ENCODE measurements around the gene PDCD4. TPM values are rescaled to one million over a fixed set of nuclear protein-coding genes. Genes with fewer than 3 reads are reported as not detected.

The PDCD4 gene
- total and polyA plus RNA-seq, 9 of the 15 experiments (the other 6 are each of a cell fraction or from before 2014, with no cell fraction given), result 12.9 to 44.1 (median 33.7) TPM

GRCh38 chr10:110870823-110871297, 868 bp upstream of the PDCD4 start:
- H3K4me3 ChIP-seq, result peak overlapping the region; percentile 64; the same call in 1 of the 2 replicates
- WGBS (ENCODE audit: insufficient coverage, low coverage, missing lambda C conversion rate), result 32% methylated on average over 12 of the region's 13 CpGs
- peaks cover 32% of the 10 kb centered on the region for H3K79me2 ChIP-seq (ENCODE audit: control insufficient read depth, insufficient read depth, low read length)
- H3K9me3 ChIP-seq (replicated peaks; ENCODE audit: control insufficient read depth, insufficient read depth, low read depth, low read length), result no peaks in the 10 kb centered on the region
- H3K36me3 ChIP-seq (ENCODE audit: control insufficient read depth, insufficient read depth, low read length), result 0 out of 3 replicates have a peak, but pooled peaks cover 1% of the 10 kb centered on the region
- POLR2A ChIA-PET, result interaction anchor here (0.9 to 1.5 kb wide), 3 partner anchors 8 to 57 kb away, joined by 3 to 5 read pairs (median 3); no protein-coding TSS in a partner anchor
- in situ Hi-C loops (cut with MboI) (no loop called here), intact Hi-C loops (cut with micrococcal nuclease) (loop anchor here (1.0 to 10.0 kb wide), 4 partner anchors 13 to 256 kb away; no protein-coding TSS in a partner anchor)
- H4K20me1 ChIP-seq (replicated peaks; ENCODE audit: control insufficient read depth, insufficient read depth, low read length), result no peaks in the 10 kb centered on the region
- no TSS peak for BruUV-seq (replicated peaks)
- H3K9me1 ChIP-seq (ENCODE audit: control insufficient read depth, insufficient read depth, low read length), result no peaks in the 10 kb centered on the region
- CTCF ChIA-PET (ENCODE audit: low intra/inter-chr PET ratio), result no interaction called here
- peak in 1 of 4 experiments; percentile 45 for DNase-seq (ENCODE audit: extremely low read depth in 1 of 4, low spot score in 3 of 4)
- H3K27ac ChIP-seq (ENCODE audit: extremely low read depth, low read depth, low read length), result peak overlapping the region; percentile 83
- H2AFZ ChIP-seq (ENCODE audit: low read depth, low read length), result peak overlapping the region; percentile 84
- H3K4me1 ChIP-seq (replicated peaks in 1 of 2; ENCODE audit: control insufficient read depth in 2 of 2, insufficient read depth in 2 of 2, low read length in 2 of 2), result peaks cover 15 to 31% of the 10 kb centered on the region in 2 experiments
- peak overlapping the region; percentile 72 to 89; a peak in 3 of 4 replicates for H3K9ac ChIP-seq (ENCODE audit: insufficient read depth in 1 of 2, low read depth in 2 of 2, low read length in 2 of 2)
- H3K27me3 ChIP-seq (ENCODE audit: control insufficient read depth in 2 of 2, insufficient read depth in 2 of 2, low read length in 2 of 2), result no peaks in the 10 kb centered on the region
- FAIRE-seq, result no peak
- ATAC-seq, result no peak
- H3K4me2 ChIP-seq (ENCODE audit: insufficient read depth, low read length), result peak overlapping the region; percentile 84
- TF ChIP-seq ZNF583 (CRISPR knock-in tag; IDR thresholded peaks at IDR 0.05) (no peak), ZNF175 (CRISPR knock-in tag; IDR thresholded peaks at IDR 0.05; ENCODE audit: low read depth) (0 out of 2 replicates have a peak, but pooled peaks have one; percentile 11), DNMT1 (IDR thresholded peaks at IDR 0.05) (no peak), TBP (optimal IDR thresholded peaks at IDR 0.05; ENCODE audit: low read depth, low read length) (peak; percentile 4), GABPA (tag; conservative IDR thresholded peaks at IDR 0.05; ENCODE audit: low read depth) (no peak), MIER1 (IDR thresholded peaks at IDR 0.05; ENCODE audit: low read depth) (no peak), PHF20 (IDR thresholded peaks at IDR 0.05; ENCODE audit: partially characterized antibody) (no peak), SREBF1 (IDR thresholded peaks at IDR 0.05; ENCODE audit: borderline replicate concordance, low read depth, low read length) (no peak), SMARCA4 (IDR thresholded peaks at IDR 0.05) (no peak)
- TF ChIP-seq, protein P1, sequence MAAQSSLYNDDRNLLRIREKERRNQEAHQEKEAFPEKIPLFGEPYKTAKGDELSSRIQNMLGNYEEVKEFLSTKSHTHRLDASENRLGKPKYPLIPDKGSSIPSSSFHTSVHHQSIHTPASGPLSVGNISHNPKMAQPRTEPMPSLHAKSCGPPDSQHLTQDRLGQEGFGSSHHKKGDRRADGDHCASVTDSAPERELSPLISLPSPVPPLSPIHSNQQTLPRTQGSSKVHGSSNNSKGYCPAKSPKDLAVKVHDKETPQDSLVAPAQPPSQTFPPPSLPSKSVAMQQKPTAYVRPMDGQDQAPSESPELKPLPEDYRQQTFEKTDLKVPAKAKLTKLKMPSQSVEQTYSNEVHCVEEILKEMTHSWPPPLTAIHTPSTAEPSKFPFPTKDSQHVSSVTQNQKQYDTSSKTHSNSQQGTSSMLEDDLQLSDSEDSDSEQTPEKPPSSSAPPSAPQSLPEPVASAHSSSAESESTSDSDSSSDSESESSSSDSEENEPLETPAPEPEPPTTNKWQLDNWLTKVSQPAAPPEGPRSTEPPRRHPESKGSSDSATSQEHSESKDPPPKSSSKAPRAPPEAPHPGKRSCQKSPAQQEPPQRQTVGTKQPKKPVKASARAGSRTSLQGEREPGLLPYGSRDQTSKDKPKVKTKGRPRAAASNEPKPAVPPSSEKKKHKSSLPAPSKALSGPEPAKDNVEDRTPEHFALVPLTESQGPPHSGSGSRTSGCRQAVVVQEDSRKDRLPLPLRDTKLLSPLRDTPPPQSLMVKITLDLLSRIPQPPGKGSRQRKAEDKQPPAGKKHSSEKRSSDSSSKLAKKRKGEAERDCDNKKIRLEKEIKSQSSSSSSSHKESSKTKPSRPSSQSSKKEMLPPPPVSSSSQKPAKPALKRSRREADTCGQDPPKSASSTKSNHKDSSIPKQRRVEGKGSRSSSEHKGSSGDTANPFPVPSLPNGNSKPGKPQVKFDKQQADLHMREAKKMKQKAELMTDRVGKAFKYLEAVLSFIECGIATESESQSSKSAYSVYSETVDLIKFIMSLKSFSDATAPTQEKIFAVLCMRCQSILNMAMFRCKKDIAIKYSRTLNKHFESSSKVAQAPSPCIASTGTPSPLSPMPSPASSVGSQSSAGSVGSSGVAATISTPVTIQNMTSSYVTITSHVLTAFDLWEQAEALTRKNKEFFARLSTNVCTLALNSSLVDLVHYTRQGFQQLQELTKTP (IDR thresholded peaks at IDR 0.05; ENCODE audit: low read depth in 1 of 2, partially characterized antibody in 2 of 2), result no peak
- TF ChIP-seq, protein P2, sequence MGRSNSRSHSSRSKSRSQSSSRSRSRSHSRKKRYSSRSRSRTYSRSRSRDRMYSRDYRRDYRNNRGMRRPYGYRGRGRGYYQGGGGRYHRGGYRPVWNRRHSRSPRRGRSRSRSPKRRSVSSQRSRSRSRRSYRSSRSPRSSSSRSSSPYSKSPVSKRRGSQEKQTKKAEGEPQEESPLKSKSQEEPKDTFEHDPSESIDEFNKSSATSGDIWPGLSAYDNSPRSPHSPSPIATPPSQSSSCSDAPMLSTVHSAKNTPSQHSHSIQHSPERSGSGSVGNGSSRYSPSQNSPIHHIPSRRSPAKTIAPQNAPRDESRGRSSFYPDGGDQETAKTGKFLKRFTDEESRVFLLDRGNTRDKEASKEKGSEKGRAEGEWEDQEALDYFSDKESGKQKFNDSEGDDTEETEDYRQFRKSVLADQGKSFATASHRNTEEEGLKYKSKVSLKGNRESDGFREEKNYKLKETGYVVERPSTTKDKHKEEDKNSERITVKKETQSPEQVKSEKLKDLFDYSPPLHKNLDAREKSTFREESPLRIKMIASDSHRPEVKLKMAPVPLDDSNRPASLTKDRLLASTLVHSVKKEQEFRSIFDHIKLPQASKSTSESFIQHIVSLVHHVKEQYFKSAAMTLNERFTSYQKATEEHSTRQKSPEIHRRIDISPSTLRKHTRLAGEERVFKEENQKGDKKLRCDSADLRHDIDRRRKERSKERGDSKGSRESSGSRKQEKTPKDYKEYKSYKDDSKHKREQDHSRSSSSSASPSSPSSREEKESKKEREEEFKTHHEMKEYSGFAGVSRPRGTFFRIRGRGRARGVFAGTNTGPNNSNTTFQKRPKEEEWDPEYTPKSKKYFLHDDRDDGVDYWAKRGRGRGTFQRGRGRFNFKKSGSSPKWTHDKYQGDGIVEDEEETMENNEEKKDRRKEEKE (IDR thresholded peaks at IDR 0.05; ENCODE audit: borderline replicate concordance in 1 of 2, control insufficient read depth in 1 of 2, low read depth in 2 of 2, low read length in 1 of 2), result no peak
- TF ChIP-seq, protein P3, sequence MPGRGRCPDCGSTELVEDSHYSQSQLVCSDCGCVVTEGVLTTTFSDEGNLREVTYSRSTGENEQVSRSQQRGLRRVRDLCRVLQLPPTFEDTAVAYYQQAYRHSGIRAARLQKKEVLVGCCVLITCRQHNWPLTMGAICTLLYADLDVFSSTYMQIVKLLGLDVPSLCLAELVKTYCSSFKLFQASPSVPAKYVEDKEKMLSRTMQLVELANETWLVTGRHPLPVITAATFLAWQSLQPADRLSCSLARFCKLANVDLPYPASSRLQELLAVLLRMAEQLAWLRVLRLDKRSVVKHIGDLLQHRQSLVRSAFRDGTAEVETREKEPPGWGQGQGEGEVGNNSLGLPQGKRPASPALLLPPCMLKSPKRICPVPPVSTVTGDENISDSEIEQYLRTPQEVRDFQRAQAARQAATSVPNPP (IDR thresholded peaks at IDR 0.05; ENCODE audit: borderline replicate concordance, insufficient read depth, insufficient read length), result no peak
